NAMALWA (cell line): Measurements from ENCODE around the gene MYH14.

Experiments
- DNase-seq: peaks from one replicate; pipeline ENCODE4 v3.0.0-alpha.2; 2015; ENCODE audit warnings: low spot score

The MYH14 gene

DNA sequence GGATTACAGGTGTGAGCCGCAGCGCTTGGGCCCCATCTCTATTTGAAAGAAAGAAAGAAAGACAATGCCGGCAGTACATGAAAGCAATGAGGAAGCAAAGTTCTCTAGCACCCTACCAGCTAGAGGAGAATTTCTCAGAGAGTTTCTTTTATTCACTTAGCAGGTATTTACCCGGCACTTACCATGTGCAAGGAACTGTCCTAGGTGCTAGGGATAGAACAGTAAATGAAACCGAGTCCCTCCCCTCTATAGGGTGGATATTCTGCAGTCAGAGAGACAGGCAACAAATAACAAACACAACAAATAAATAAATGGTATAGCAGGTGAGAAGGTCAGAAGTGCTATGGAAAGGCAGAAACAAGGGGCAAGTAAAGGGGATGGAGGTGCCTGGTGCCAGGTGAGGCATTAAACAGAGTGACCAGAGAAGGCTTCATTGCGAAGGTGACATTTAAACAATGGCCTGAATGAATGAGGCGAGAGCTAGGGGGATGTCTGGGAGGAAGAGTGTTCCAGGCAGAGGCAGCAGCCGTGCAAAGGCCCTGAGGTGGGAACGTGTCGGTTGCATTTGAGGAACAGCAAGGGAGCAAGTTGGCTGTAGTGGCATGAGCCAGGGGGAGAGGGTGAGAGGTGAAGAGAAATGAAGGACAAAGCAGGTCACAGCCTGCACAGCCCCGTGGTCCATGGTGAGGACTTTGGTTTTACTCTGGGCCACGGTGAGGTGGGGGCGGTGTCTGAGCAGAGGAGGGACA is 10.8 kb upstream of the MYH14 start:
- no peak for DNase-seq

DNA sequence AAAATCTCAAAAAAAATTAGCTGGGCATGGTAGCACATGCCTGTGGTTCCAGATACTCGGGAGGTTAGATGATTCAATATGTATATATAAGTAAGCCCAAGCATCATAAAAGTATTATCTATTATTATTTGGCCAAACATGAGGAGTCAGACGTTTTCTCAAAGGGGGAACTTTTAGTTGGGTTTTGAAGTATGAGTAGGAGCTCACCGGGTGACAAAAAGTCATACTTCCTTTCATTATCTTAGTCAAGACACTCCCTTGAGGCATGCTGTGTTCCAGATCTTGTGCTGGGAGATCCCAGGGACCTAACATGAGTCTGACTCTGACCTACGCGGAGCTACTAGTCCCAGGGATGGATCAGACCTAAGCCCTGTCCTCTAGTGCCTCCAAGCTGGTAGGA is 8.2 kb upstream of the MYH14 start:
- no peak for DNase-seq

DNA sequence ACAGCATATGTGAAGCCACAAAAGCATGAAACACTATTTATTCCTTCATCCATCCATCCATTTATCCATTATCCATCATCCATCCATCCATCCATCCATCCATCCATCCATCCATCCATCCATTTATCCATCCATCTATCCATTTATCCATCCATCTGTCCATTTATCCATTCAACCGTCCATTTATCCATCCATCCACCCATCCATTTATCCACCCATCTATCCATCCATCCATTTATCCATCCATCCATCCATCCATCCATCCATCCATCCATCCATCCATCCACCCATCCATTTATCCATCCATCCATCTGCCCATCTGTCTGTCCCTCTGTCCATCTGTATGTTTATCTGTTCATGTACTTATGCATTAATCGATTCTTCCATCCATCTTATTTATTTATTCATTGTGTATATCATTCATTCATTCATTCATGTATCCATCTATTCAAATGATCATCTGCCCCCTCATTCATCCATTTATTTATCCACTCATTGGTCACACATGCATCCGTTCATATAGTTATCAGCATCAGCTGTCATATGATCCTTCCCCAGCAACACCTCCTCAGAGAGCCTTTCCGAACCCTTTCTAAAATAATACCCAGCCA is 7.0 kb upstream of the MYH14 start:
- no peak for DNase-seq

DNA sequence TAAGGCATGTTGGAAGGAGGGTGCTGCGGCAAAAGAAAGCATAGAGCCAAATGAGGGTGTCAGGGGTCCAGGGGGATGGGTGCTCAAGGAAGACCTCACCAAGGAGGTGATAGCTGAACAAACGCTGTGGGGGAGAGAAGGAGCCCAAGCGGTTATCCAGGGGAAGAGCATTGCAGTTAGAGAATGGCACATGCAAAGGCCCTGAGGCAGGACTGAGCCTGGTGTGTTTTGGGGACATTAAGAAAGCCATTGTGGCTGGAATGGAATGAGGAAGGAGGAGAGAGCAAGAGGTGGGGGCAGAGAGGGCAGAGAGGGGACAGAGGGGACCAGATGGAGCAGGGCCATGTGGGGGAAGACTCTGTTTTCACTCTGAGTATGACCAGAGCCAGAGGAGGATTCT is 6.1 kb upstream of the MYH14 start:
- no peak for DNase-seq

DNA sequence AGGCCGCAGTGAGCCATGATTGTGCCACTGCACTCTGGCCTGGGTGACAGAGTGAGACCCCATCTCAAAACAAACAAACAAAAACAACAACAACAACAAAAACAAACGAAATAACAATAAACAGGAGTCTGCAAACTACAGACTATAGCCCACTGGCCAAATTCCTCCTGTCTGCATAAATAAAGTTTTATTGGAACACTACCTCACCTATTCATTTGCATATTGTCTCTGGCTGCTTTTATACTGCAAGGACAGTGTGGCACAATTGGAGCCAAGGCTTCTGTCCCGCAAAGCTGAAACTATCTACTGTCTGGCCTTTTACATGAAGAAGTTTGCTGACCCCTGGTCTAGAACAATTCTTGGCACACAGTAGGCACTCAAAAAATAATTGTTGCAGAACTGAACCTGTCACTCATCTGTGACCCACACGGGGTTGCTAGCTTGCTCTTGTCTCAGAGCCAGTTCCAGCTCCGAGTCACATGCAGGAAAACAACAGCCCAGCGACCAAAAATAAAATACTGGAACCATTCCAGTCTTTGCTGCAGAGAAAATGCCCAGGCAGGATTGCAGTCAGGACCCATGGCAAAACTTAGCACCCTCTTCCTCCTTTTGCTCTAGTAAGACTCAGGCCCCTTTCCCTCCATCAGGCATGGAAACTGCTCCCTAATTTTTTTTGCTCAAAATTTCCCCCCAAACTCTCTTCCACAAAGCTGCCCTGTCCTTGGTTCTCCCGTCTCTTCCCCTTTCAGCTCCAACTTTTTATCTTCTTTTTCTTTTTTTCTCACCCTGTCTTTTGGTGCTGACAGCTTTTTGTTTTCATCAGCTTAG is 4.8 kb upstream of the MYH14 start:
- no peak for DNase-seq

DNA sequence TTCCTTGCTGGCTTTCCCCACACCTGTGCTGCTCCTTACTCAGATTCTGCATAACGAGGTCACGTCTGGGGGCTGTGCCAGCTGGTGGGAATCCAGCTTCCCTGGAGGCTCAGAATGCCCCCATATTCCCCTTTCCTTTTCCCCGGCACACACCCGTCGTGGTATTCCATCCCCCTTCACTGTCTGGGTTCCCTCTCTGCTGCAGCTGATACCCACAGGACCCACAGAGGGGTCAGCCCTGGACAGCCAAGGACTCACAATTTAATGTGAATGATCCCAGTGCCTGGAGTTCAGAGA is 4.2 kb upstream of the MYH14 start:
- no peak for DNase-seq

DNA sequence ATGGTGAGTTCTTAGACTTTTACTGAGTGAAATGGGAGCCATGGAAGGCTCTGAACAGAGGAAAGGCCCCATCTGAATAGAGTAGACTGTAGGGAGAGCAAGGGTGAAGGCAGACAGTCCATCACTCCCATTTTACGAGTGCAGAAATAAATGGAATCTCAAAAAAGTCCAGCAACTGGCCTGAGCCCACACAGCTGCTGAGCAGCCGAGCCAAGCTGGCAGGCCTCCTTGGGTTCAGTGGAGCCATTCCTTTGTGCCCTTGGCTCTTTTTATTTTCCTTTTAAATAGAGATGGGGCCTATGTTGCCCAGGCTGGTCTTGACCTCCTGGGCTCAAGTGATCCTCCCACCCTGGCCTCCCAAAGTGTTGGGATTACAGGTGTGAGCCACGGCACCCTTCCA is 1.0 kb upstream of the MYH14 start:
- no peak for DNase-seq

DNA sequence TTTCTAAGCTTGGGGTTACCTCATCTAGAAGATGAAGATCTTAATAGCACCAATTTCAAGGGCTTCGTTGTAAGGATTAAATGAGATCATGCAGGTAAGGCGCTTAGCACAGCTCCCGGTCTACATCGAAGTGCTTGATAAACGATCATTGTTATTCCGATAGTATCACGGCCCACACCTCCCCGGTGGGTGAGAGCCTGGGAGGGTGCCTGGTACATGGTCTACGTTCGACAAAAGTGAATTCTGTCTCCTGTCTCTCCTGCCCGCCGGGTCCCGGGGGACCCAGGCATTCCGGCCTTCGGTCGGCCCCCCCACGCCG is 501 bp upstream of the MYH14 start:
- DNase-seq, result no peak

DNA sequence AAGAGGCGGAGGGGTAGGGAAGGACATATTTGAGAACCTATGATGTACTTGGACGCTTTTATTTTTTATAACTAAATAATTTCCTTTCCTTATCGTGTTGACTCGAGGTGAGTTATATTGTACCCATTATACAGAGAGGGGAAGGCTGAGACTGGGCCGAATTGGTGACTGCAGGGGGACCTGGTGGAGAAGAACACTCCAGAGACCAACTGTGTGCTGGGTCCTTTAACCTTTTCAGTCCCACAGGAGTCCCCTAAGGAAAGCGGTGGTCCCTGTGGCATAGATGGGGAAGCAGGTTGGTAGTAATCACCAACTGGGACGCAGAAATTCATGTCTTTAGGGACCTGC is 633 bp downstream of the MYH14 start:
- DNase-seq, result no peak

DNA sequence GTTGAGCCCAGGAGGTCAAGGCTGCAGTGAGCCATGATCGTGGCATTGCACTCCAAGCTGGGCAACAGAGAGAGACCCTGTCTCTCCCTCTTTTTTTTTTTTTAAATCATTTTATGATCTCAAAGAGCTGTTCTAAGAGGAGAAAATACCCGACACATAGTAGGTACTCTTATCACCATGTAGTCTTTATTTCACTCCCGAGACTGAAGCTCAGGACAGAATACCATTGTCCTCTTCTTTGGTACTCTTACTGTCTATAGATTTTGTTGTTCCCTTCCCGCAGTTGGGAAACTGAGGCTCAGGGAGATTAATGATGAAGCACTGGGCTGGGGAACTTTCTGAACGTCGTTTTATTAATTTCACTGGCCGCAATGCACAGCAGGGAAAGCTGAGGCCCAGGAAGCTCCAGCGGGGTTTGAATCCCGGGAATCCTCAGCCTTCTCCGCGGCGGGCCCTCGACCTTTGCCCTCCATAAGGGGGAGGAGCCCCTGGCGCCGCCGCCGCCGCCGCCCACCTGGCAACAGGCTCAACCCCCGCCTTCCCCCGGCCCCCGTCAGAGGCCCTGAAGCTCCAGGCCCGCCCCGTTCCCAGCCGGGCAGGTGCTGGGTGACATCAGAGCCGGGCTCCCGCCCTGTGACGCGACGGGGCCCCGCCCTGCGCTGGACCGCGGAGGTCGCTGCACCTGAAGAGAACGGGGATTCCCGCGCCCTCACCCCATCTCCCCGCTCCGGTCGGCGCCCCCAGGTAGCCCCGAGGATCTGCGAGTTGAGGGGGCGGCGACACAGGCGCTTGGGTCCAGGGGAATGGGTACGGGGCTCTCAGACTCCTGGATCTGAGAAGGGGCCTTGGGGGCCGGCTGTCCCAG is 1.6 kb downstream of the MYH14 start:
- no peak for DNase-seq

DNA sequence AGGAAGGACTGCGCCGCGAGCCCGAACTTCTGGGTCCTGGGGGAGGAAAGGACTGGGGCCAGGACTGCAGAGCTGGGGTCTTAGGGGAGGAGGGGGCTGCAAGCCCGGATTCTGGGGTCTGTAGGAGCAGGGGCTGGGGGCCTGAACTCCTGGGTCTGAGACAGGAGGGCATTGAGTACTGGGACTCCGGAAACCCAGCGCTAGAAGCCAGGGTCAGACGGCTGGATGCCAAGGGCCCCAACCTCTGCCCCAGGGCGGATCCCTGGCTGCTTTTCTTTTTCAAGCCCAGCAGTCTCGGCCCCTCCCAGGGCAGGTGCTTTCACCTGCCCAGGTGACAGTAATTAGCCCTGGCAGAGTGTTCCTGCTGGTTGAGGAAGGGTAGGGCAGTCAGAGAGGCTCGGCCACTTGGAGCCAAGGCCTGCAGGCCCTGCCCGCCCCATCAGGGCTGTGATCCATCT is 2.3 kb downstream of the MYH14 start:
- no peak for DNase-seq

DNA sequence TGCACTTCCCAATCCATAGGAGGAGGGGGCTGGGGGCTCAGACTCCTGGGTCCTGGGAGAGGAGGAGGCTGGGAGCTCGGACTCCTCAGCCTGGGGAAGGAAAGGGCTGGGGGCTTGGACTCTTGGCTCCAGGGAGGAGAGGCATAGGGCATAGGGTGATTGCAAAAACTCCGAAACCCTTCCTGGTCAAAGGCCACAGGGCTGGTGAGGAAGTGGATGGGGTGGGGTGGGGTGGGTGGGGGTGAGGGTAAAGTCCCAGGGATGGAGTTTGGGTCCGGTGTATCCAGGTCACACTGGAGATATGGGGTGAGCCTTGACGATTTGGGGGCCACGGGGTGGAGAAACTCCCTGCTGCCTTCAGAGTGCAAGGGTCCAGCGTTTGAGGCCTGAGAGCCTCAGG is 2.8 kb downstream of the MYH14 start:
- DNase-seq, result no peak

DNA sequence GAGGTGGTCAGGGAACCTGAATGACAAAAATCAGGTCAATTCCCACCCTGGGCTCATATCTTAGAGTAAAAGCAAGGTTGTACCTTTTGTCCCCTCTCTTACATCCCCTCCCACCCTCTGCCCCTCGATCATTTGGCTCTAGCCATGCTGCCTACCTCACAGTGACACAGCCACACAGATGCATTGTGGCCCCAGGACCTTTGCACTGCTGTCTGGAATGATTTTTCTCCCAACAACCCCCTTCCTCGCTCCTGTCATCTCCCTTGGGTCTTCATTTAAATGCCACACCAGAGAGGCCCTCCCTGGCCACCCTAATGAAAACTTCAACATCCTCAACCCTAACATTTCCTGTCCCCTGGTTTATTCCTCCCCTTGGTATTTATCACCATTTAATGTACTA is 4.3 kb downstream of the MYH14 start:
- DNase-seq, result no peak

DNA sequence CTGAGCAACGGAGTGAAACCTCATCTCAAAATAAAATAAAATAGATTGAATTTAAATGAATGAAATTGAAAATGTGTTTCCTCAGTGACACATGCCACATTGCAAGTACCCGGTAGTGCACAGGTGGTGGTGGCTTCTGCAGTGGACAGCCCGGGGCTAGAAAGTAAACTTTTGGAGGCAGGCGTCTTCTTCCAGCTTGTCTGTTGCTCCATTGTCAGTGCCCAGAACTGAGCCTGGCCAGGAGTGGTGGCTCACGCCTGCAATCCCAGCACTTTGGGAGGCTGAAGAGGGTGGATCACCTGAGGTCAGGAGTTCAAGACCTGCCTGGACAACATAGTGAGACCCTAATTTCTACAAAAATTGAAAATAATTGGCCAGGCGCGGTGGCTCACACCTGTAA is 5.7 kb downstream of the MYH14 start:
- no peak for DNase-seq

DNA sequence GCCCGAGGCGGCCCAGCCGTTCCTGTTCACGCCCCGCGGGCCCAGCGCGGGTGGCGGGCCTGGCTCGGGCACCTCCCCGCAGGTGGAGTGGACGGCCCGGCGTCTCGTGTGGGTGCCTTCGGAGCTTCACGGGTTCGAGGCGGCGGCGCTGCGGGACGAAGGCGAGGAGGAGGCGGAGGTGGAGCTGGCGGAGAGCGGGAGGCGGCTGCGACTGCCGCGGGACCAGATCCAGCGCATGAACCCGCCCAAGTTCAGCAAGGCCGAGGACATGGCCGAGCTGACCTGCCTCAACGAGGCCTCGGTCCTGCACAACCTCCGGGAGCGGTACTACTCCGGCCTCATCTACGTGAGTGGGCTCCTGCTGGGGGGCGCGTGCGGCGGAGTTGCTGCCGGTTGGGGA is 7.0 kb downstream of the MYH14 start:
- no peak for DNase-seq

DNA sequence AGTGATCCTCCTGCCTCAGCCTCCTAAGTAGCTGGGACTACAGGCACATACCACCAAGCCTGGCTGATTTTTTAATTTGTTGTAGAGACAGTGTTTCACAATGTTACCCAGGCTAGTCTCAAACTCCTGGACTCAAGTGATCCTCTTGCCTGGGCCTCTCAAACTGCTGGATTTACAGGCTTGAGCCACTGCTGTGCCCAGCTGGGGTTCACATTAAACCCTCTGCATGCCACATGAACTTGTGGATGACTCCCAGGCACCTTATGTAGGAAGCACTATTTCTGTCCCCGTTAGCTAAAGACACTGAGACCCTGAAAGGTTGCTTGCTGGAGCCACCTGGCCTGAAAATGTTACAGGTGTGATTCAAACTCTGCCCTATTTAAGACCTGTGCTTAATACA is 10.5 kb downstream of the MYH14 start:
- DNase-seq, result no peak

DNA sequence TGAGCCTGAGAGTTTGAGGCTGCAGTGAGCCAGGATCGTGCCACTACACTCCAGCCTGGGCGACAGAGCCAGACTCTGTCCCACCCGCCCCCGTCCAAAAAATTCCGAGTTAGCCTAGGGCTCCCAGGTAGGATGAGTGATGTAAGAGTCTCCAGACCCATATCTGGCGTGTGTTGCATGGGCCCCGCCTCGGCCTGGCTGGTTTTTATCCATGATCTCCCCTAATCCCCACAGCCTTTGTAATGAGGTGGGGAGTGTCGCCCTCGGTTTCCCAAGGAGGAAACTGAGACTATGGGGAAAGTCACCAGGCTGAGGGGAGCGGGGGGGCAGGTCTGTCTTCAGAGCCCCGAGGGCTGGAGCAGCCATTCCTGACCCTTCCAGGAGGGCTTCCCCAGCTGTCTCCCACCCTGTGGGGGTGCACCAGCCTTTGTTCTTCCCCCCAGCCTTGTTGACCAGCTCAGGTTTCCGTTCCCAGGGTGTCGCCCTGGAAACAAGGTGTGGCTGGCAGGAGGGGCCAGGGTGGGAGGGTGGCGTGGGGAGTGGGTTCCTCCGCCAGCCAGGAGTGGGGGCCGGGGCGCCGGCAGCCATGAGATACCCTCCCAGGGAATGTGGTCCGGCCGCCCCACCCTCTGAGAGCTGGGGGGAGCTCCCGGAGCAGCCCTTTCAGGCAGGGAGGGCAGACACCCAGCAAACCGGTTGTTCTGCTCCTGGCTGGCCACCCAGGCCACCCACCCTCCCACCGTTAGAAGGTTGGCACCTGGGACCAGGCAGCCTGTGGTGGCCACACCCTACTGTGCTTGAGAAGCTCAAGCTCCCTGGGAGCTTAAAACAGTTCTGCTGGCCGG is 11.5 kb downstream of the MYH14 start:
- no peak for DNase-seq

DNA sequence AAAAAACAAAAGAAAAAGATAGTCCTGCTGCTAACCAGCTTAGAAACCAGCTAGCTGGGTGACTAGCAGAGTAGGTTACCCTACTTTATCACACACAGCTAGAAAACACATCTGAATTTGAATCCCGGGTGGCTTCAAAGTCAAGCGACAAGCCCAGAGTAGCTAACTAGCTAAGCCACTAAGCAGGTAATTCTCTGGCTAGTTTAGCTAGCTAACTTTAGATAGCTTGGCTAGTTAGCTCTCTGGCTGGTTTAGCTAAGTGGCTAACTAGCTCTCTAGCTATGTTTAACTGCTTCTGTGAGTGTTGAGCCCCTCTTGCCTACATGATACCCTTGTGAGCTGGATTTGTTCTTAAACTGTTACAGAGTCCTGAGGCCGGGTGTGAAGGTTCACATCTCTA is 12.4 kb downstream of the MYH14 start:
- DNase-seq, result no peak

DNA sequence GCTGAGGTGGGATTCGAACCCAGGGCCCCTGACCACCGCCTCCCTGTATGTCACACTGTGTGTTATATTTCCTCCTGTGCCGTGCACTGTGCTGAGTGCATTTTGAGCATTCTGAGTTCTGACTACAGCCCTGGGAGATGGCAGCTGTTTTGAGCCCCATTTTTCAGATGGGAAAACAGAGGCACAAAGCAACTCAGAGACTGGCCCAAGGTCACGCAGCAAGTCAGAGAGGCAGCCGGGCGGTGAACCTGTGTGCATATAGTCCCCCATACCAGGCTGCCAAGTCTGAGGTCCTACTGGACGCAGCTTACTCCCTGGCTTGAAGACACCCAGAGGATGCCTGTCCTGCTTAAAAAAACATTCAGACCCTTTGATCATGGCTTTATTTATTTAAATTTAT is 17.7 kb downstream of the MYH14 start:
- DNase-seq, result no peak

DNA sequence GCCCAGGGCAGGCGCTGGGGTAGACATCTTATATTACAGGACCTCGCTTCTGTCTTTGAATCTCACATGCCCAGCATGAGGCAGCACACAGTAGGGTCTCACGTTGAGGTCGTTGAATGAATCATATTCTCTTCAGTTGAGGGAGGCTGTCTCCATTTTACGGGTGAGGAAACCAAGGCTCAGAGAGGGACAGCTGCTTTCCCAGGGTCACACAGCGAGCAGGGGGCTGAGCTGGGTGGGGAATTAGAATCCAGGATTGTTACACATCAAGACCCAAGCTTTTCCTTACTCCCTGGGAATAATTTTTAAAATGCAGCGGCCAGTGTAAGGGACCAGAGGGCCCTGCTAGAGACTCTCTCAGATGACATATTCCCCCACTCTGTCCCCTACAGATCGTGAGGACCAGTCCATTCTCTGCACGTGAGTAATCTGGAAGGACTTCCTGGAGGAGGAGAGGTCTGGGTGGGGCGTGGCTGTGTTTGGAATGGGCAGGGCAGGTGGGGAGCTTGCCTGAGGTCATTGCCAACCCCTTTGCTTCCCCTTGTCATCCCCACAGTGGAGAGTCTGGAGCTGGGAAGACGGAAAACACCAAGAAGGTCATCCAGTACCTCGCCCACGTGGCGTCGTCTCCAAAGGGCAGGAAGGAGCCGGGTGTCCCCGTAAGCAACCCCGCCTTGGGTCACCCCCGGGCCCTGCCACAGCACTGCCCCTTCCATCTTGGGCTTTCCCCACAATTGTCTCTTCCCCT is 19.4 kb downstream of the MYH14 start:
- DNase-seq, result no peak

DNA sequence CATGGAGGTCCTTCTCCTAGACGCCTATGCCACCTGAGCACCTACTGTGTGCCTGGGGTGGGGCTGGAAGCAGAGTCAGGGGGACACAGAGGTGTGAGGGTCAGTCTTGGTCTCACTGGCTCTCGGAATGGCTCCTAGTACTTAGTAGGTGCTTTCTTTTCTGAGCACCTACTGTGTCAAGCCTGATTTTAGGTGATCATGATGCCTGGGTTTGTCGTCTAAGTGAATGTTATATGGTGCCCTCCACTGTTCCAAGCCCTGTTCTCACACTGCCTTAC is 20.0 kb downstream of the MYH14 start:
- DNase-seq, result no peak
